SK-N-SH treated with all-trans-retinoic acid at 6 μM for 48 hours (cell line): Measurements from ENCODE around the gene RAD51B.
A peak's percentile ranks its signal among the peaks of the same experiment; 100 is the strongest.
"Not testable (repeated sequence)": the region's sequence is repeated elsewhere in the genome, so short reads cannot be mapped to it uniquely, and the experiment has no call there.

Experiments used
- ATAC-seq: fragments of 200-7000 bp; cut with Tn5 transposase; 3 replicates; pipeline ENCODE4 v1.9.1; 2020; ENCODE audit warnings: mild to moderate bottlenecking, moderate library complexity
- ARNTL ChIP-seq: fragments of 450-650 bp; formaldehyde crosslinking; IDR thresholded peaks from 2 replicates; pipeline ENCODE4 v1.5.0; 2020; ENCODE audit warnings: low read depth, mild to moderate bottlenecking, moderate library complexity, borderline replicate concordance
- BACH2 ChIP-seq: fragments of 250-450 bp; sonication (Bioruptor Pico); IDR thresholded peaks from 2 replicates; pipeline ENCODE4 v1.9.0; 2021; ENCODE audit warnings: mild to moderate bottlenecking, borderline replicate concordance
- CSDC2 ChIP-seq: fragments of 250-450 bp; sonication (Bioruptor Pico); IDR thresholded peaks from 2 replicates; pipeline ENCODE4 v1.5.0; 2020; ENCODE audit warnings: mild to moderate bottlenecking, moderate library complexity
- CSRNP3 ChIP-seq: fragments of 250-450 bp; sonication (Bioruptor Pico); IDR thresholded peaks from 2 replicates; pipeline ENCODE4 v1.5.1; 2021; ENCODE audit warnings: mild to moderate bottlenecking, moderate library complexity
- ESRRG ChIP-seq: fragments of 250-450 bp; sonication (Bioruptor Pico); IDR thresholded peaks from 2 replicates; pipeline ENCODE4 v1.6.1; 2021; ENCODE audit warnings: mild to moderate bottlenecking
- GLIS3 ChIP-seq: fragments of 250-450 bp; sonication (Bioruptor Pico); IDR thresholded peaks from 2 replicates; pipeline ENCODE4 v1.5.0; 2020; ENCODE audit warnings: mild to moderate bottlenecking, moderate library complexity
- ISL1 ChIP-seq: fragments of 250-450 bp; sonication (Bioruptor Pico); IDR thresholded peaks from 2 replicates; pipeline ENCODE4 v2.1.2; 2022; ENCODE audit warnings: mild to moderate bottlenecking, moderate library complexity
- PPARA ChIP-seq: fragments of 250-450 bp; sonication (Bioruptor Pico); IDR thresholded peaks from 2 replicates; pipeline ENCODE4 v1.5.0; 2020; ENCODE audit warnings: mild to moderate bottlenecking, borderline replicate concordance
- RARB ChIP-seq: fragments of 250-450 bp; sonication (Bioruptor Pico); IDR thresholded peaks from 2 replicates; pipeline ENCODE4 v1.8.0; 2021; ENCODE audit warnings: mild to moderate bottlenecking, moderate library complexity
- SNAI2 ChIP-seq: fragments of 250-450 bp; sonication (Bioruptor Pico); IDR thresholded peaks from 2 replicates; pipeline ENCODE4 v1.5.0; 2020; ENCODE audit warnings: mild to moderate bottlenecking, moderate library complexity
- TCF4 ChIP-seq: fragments of 250-450 bp; sonication (Bioruptor Pico); IDR thresholded peaks from 2 replicates; pipeline ENCODE4 v1.8.0; 2021; ENCODE audit warnings: mild to moderate bottlenecking, moderate library complexity, borderline replicate concordance
- TOX ChIP-seq: fragments of 250-450 bp; sonication (Bioruptor Pico); IDR thresholded peaks from 2 replicates; pipeline ENCODE4 v1.8.0; 2021; ENCODE audit warnings: mild to moderate bottlenecking, moderate library complexity, borderline replicate concordance
- ZC3H10 ChIP-seq: fragments of 250-450 bp; sonication (Bioruptor Pico); IDR thresholded peaks from 2 replicates; pipeline ENCODE4 v1.5.1; 2021; ENCODE audit warnings: mild to moderate bottlenecking, moderate library complexity
- ZFP30 ChIP-seq: fragments of 450-650 bp; formaldehyde crosslinking; IDR thresholded peaks from 2 replicates; pipeline ENCODE4 v1.5.0; 2022; ENCODE audit warnings: mild to moderate bottlenecking, moderate library complexity
- ZNF565 ChIP-seq: fragments of 450-650 bp; formaldehyde crosslinking; conservative IDR thresholded peaks from 2 replicates; pipeline ENCODE4 v1.5.0; 2020; ENCODE audit warnings: low read depth, mild to moderate bottlenecking, moderate library complexity
- ZNF70 ChIP-seq: fragments of 450-650 bp; formaldehyde crosslinking; IDR thresholded peaks from 2 replicates; pipeline ENCODE4 v1.5.0; 2020; ENCODE audit warnings: mild to moderate bottlenecking, moderate library complexity
- ZNF8 ChIP-seq: fragments of 450-650 bp; formaldehyde crosslinking; IDR thresholded peaks from 2 replicates; pipeline ENCODE4 v1.5.0; 2020; ENCODE audit warnings: mild to moderate bottlenecking, moderate library complexity
- TF ChIP-seq, protein P1 (sequence below): fragments of 250-450 bp; sonication (Bioruptor Pico); IDR thresholded peaks from 2 replicates; pipeline ENCODE4 v1.8.0; 2020; ENCODE audit warnings: mild to moderate bottlenecking, moderate library complexity, borderline replicate concordance
- TF ChIP-seq, protein P2 (sequence below): fragments of 250-450 bp; sonication (Bioruptor Pico); IDR thresholded peaks from 2 replicates; pipeline ENCODE4 v1.5.0; 2020; ENCODE audit warnings: mild to moderate bottlenecking, moderate library complexity
- TF ChIP-seq, protein P3 (sequence below): fragments of 250-450 bp; sonication (Bioruptor Pico); IDR thresholded peaks from 2 replicates; pipeline ENCODE4 v1.5.1; 2020; ENCODE audit warnings: low read depth, mild to moderate bottlenecking, moderate library complexity

Gene RAD51B

DNA sequence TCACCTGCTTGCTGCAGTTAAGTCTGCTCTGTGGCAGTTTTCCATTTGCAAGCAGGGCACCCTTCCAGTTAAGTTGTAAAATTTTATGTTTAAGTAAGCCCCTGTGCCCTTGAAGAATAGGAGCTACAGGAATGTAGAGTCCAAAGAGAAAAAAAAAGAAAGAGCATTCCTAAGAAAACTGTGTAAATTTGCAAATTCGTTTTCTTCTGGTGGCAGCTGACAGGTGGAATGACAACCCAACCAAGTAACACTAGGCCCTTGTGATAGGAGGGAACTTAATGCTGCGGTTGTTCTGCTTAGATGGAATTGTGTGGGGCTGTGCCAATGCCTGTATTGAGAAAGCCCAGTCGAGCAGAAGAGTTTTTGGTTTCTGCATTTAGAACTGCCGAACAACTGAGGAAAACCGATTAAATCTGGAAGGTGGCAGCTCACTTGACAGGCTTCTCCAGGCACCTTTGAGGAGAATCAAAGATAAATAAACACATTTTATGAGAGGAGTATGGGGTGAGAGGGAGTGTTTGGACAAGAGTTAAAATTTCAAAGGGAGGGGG is 280.0 kb downstream of the RAD51B start:
- ATAC-seq: no peak
- TF ChIP-seq TOX (CRISPR knock-in tag) (no peak), TCF4 (CRISPR knock-in tag) (no peak), CSDC2 (CRISPR knock-in tag) (no peak), BACH2 (CRISPR knock-in tag) (no peak), ISL1 (CRISPR knock-in tag) (no peak), ZNF8 (no peak)
- TF ChIP-seq, protein P1, sequence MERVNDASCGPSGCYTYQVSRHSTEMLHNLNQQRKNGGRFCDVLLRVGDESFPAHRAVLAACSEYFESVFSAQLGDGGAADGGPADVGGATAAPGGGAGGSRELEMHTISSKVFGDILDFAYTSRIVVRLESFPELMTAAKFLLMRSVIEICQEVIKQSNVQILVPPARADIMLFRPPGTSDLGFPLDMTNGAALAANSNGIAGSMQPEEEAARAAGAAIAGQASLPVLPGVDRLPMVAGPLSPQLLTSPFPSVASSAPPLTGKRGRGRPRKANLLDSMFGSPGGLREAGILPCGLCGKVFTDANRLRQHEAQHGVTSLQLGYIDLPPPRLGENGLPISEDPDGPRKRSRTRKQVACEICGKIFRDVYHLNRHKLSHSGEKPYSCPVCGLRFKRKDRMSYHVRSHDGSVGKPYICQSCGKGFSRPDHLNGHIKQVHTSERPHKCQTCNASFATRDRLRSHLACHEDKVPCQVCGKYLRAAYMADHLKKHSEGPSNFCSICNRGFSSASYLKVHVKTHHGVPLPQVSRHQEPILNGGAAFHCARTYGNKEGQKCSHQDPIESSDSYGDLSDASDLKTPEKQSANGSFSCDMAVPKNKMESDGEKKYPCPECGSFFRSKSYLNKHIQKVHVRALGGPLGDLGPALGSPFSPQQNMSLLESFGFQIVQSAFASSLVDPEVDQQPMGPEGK (CRISPR knock-in tag): no peak

- not testable (repeated sequence) for ATAC-seq
Measured at GRCh38 chr14:68101715-68102301, 282.2 kb downstream of the RAD51B start.

DNA sequence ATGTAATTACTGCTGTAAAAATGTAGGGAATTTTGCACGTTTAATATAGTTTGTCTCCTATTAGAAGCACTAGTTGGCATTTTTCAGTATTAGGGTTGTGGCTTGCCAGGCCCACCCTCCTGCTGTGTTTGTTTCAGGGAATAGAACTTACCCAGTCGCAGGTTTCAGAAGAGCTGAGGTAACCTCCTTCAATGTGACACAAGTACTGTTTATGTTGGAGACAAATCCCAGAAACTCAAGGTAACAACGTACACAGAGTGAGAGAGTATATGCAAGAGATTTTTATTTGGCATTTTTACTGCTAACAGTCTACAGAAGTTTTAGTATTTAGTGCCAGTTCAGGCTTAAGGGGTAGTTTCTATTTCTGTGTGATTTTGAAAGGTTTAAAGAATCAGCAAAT is 284.3 kb downstream of the RAD51B start:
- no peak for TF ChIP-seq PPARA (CRISPR knock-in tag)
- TF ChIP-seq CSDC2 (CRISPR knock-in tag): no peak
- TF ChIP-seq, protein P1 (CRISPR knock-in tag): no peak
- no peak for TF ChIP-seq ARNTL (CRISPR knock-in tag)
- TF ChIP-seq ZNF565 (CRISPR knock-in tag): no peak
- no peak for TF ChIP-seq CSRNP3
- TF ChIP-seq, protein P2, sequence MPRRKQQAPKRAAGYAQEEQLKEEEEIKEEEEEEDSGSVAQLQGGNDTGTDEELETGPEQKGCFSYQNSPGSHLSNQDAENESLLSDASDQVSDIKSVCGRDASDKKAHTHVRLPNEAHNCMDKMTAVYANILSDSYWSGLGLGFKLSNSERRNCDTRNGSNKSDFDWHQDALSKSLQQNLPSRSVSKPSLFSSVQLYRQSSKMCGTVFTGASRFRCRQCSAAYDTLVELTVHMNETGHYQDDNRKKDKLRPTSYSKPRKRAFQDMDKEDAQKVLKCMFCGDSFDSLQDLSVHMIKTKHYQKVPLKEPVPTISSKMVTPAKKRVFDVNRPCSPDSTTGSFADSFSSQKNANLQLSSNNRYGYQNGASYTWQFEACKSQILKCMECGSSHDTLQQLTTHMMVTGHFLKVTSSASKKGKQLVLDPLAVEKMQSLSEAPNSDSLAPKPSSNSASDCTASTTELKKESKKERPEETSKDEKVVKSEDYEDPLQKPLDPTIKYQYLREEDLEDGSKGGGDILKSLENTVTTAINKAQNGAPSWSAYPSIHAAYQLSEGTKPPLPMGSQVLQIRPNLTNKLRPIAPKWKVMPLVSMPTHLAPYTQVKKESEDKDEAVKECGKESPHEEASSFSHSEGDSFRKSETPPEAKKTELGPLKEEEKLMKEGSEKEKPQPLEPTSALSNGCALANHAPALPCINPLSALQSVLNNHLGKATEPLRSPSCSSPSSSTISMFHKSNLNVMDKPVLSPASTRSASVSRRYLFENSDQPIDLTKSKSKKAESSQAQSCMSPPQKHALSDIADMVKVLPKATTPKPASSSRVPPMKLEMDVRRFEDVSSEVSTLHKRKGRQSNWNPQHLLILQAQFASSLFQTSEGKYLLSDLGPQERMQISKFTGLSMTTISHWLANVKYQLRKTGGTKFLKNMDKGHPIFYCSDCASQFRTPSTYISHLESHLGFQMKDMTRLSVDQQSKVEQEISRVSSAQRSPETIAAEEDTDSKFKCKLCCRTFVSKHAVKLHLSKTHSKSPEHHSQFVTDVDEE (CRISPR knock-in tag): no peak
- no peak for TF ChIP-seq ZNF70 (CRISPR knock-in tag)
- TF ChIP-seq BACH2 (CRISPR knock-in tag): no peak
- no peak for TF ChIP-seq TOX (CRISPR knock-in tag)
- TF ChIP-seq TCF4 (CRISPR knock-in tag): no peak
- no peak for TF ChIP-seq ESRRG (CRISPR knock-in tag)
- no peak for TF ChIP-seq ISL1 (CRISPR knock-in tag)
- no peak for TF ChIP-seq ZC3H10
- no peak for TF ChIP-seq GLIS3
- ATAC-seq: no peak

DNA sequence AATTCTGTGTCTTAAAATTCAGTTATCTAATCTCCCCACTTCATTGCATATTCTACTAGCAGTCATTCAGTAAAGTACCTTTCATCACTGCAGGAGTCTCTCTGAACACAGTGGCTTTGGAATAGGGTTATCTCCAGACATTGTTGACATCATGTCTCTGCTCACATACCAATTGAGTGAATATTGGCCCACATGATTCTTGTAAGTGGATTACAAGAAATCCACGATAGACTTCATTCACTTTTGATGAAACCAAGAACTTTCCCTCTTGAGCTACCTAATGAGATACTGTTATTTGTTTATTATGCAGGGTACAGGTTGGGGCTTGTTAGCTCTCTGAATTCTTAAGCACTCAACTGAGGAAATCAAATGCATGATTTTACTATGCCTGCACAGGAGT is 284.9 kb downstream of the RAD51B start:
- peak; percentile 79 for ATAC-seq
- TF ChIP-seq GLIS3: no peak
- peak; percentile 85 for TF ChIP-seq SNAI2 (CRISPR knock-in tag)
- TF ChIP-seq PPARA (CRISPR knock-in tag): no peak
- TF ChIP-seq, protein P3, sequence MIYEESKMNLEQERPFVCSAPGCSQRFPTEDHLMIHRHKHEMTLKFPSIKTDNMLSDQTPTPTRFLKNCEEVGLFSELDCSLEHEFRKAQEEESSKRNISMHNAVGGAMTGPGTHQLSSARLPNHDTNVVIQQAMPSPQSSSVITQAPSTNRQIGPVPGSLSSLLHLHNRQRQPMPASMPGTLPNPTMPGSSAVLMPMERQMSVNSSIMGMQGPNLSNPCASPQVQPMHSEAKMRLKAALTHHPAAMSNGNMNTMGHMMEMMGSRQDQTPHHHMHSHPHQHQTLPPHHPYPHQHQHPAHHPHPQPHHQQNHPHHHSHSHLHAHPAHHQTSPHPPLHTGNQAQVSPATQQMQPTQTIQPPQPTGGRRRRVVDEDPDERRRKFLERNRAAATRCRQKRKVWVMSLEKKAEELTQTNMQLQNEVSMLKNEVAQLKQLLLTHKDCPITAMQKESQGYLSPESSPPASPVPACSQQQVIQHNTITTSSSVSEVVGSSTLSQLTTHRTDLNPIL: peak; percentile 99
- no peak for TF ChIP-seq BACH2 (CRISPR knock-in tag)
- no peak for TF ChIP-seq ARNTL (CRISPR knock-in tag)
- no peak for TF ChIP-seq ZFP30 (CRISPR knock-in tag)
- TF ChIP-seq TCF4 (CRISPR knock-in tag): no peak
- TF ChIP-seq CSDC2 (CRISPR knock-in tag): no peak
- no peak for TF ChIP-seq CSRNP3
- TF ChIP-seq RARB (CRISPR knock-in tag): no peak
- TF ChIP-seq ESRRG (CRISPR knock-in tag): no peak
- TF ChIP-seq ZNF565 (CRISPR knock-in tag): no peak
- TF ChIP-seq ZC3H10: no peak
- TF ChIP-seq, protein P2 (CRISPR knock-in tag): no peak
